Mesenchymal stem cell (in vitro differentiated cells and primary cell): ENCODE measurements around the gene LRP1B.
A peak's percentile ranks its signal among the peaks of the same experiment; 100 is the strongest.

Experiments
- DNase-seq: peaks from one replicate; pipeline ENCODE4 v3.0.0-alpha.2; 2013
- H2AFZ ChIP-seq: one replicate; pipeline ENCODE4 v1.6.1; 2013; ENCODE audit warnings: low read depth, mild to moderate bottlenecking, control low read depth, inconsistent platforms, low read length, moderate library complexity
- H2AK5ac ChIP-seq: 2 replicates; pipeline ENCODE4 v1.6.1; 2013; ENCODE audit warnings: low read length, moderate library complexity, mild to moderate bottlenecking, inconsistent platforms; ENCODE audit not compliant: severe bottlenecking
- H2BK120ac ChIP-seq: one replicate; pipeline ENCODE4 v1.6.1; 2013; ENCODE audit warnings: low read depth, mild to moderate bottlenecking, inconsistent platforms, low read length, moderate library complexity
- H2BK12ac ChIP-seq, 2 experiments: one replicate each; pipeline ENCODE4 v1.6.1; 2013; ENCODE audit warnings: inconsistent platforms in 2 of 2, low read length in 2 of 2, mild to moderate bottlenecking in 2 of 2, moderate library complexity in 2 of 2, control low read depth in 1 of 2
- H2BK15ac ChIP-seq: one replicate; pipeline ENCODE4 v1.6.1; 2013; ENCODE audit warnings: mild to moderate bottlenecking, low read depth, inconsistent platforms; ENCODE audit not compliant: poor library complexity, severe bottlenecking
- H2BK5ac ChIP-seq: 2 replicates; pipeline ENCODE4 v1.6.1; 2013; ENCODE audit warnings: low read depth, mild to moderate bottlenecking, low read length, control low read depth, inconsistent platforms; ENCODE audit not compliant: poor library complexity, severe bottlenecking
- H3K14ac ChIP-seq, 2 experiments: one replicate each; pipeline ENCODE4 v1.6.1; 2013; ENCODE audit warnings: inconsistent platforms in 2 of 2, low read length in 2 of 2, control low read depth in 1 of 2, mild to moderate bottlenecking in 1 of 2, moderate library complexity in 1 of 2
- H3K18ac ChIP-seq, 2 experiments: one replicate each; pipeline ENCODE4 v1.6.1; 2013; ENCODE audit warnings: inconsistent platforms in 2 of 2, low read length in 2 of 2, control low read depth in 1 of 2, low read depth in 1 of 2, mild to moderate bottlenecking in 1 of 2
- H3K23ac ChIP-seq, 2 experiments: one replicate each; pipeline ENCODE4 v1.6.1; 2013; ENCODE audit warnings: inconsistent platforms in 2 of 2, low read length in 2 of 2, mild to moderate bottlenecking in 2 of 2, moderate library complexity in 2 of 2, control low read depth in 1 of 2
- H3K27ac ChIP-seq: 2 replicates; pipeline ENCODE4 v1.5.1; 2013; ENCODE audit warnings: mild to moderate bottlenecking, moderate library complexity, low read length, control low read depth, inconsistent platforms; ENCODE audit not compliant: poor library complexity, severe bottlenecking
- H3K27me3 ChIP-seq, 2 experiments: 2 replicates each; pipeline versions ENCODE4 v1.6.1 to v1.7.0; 2013; ENCODE audit warnings: low read length in 2 of 2, mild to moderate bottlenecking in 2 of 2, moderate library complexity in 2 of 2, control low read depth in 1 of 2, inconsistent platforms in 1 of 2; ENCODE audit not compliant: control insufficient read depth in 1 of 2, insufficient read depth in 1 of 2
- H3K36me3 ChIP-seq, 2 experiments: 2 replicates each; pipeline versions ENCODE4 v1.6.1 to v1.7.0; 2013; ENCODE audit warnings: low read length in 2 of 2, control low read depth in 1 of 2, inconsistent platforms in 1 of 2, low read depth in 1 of 2, mild to moderate bottlenecking in 1 of 2; ENCODE audit not compliant: insufficient read depth in 2 of 2, control insufficient read depth in 1 of 2
- H3K4ac ChIP-seq, 2 experiments: one replicate each; pipeline ENCODE4 v1.6.1; 2013; ENCODE audit warnings: inconsistent platforms in 2 of 2, low read length in 2 of 2, mild to moderate bottlenecking in 2 of 2, moderate library complexity in 2 of 2, control low read depth in 1 of 2, low read depth in 1 of 2
- H3K4me1 ChIP-seq: 2 replicates; pipeline ENCODE4 v1.6.1; 2013; ENCODE audit warnings: low read depth, low read length, control low read depth; ENCODE audit not compliant: control insufficient read depth, insufficient read depth
- H3K4me2 ChIP-seq: 2 replicates; pipeline ENCODE4 v1.6.1; 2013; ENCODE audit warnings: low read length, mild to moderate bottlenecking, inconsistent platforms; ENCODE audit not compliant: poor library complexity, severe bottlenecking
- H3K4me3 ChIP-seq, 2 experiments: 2 replicates each; pipeline versions ENCODE4 v1.5.1 to v1.7.0; 2013; ENCODE audit warnings: low read length in 2 of 2, mild to moderate bottlenecking in 2 of 2, control low read depth in 1 of 2, low read depth in 1 of 2; ENCODE audit not compliant: insufficient read depth in 1 of 2
- H3K79me1 ChIP-seq: replicated peaks from 2 replicates; pipeline ENCODE4 v1.6.1; 2013; ENCODE audit warnings: mild to moderate bottlenecking, control low read depth, low read length, inconsistent platforms; ENCODE audit not compliant: poor library complexity, severe bottlenecking
- H3K9ac ChIP-seq: 2 replicates; pipeline ENCODE4 v1.7.0; 2013; ENCODE audit warnings: mild to moderate bottlenecking, low read length, moderate library complexity
- H3K9me3 ChIP-seq: 2 replicates; pipeline ENCODE4 v1.7.0; 2013; ENCODE audit warnings: mild to moderate bottlenecking, low read length; ENCODE audit not compliant: control insufficient read depth
- H4K8ac ChIP-seq: one replicate; pipeline ENCODE4 v1.6.1; 2013; ENCODE audit warnings: inconsistent platforms, mild to moderate bottlenecking, low read length, moderate library complexity
- H4K91ac ChIP-seq: one replicate; pipeline ENCODE4 v1.6.1; 2013; ENCODE audit warnings: mild to moderate bottlenecking, low read length, inconsistent platforms
- WGBS: methylation state at CpG from one replicate; pipeline ENCODE4 v1.1.7; 2013; ENCODE audit warnings: mixed read lengths; 5-methylcytosine and 5-hydroxymethylcytosine counted together

LRP1B gene

DNA sequence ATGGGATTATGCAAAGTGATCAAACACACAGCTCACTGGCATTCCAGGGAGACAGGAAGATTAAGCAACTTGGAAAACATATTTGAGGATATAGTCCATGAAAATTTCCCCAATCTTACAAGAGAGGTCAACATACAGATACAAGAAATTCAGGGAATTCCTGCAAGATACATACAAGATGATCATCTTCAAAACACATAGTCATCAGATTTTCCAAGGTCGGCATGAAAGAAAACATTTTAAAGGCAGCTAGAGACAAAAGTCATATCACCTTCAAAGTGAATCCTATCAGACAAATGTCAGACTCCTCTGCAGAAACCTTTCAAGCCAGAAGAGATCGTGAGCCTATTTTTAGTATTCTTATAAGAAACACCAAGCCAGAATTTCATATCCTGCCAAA lies 1188.5 kb downstream of the LRP1B start:
- Histone ChIP-seq H3K27me3 (no peaks in the 10 kb centered on the region), H4K91ac (no peak overlapping the region), H3K79me1 (no peaks in the 10 kb centered on the region), H2AK5ac (no peak overlapping the region), H3K27ac (no peak overlapping the region), H3K18ac (no peak overlapping the region), H3K4ac (no peak overlapping the region), H4K8ac (no peak overlapping the region), H3K4me2 (no peak overlapping the region), H2BK5ac (no peak overlapping the region), H3K9ac (no peak overlapping the region), H3K36me3 (no peaks in the 10 kb centered on the region), H2AFZ (no peak overlapping the region), H3K23ac (no peak overlapping the region), H2BK12ac (no peak overlapping the region), H3K4me1 (no peaks in the 10 kb centered on the region), H2BK15ac (no peak overlapping the region), H3K4me3 (no peak overlapping the region), H3K14ac (no peak overlapping the region), H2BK120ac (no peak overlapping the region), H3K9me3 (peaks cover 3% of the 10 kb centered on the region)
- DNase-seq: no peak
- 72% methylated on average over 2 of the region's 2 CpGs for WGBS

GRCh38 chr2:140929849-140930248 lies 1201.0 kb downstream of the LRP1B start:
- H3K23ac ChIP-seq: no peak overlapping the region
- H2BK120ac ChIP-seq: no peak overlapping the region
- H3K14ac ChIP-seq: no peak overlapping the region
- H3K27ac ChIP-seq: no peak overlapping the region
- no peak overlapping the region for H2BK5ac ChIP-seq
- no peaks in the 10 kb centered on the region for H3K36me3 ChIP-seq
- 87% methylated on average over 4 of the region's 5 CpGs for WGBS
- H3K4ac ChIP-seq: no peak overlapping the region
- peaks cover 1% of the 10 kb centered on the region for H3K9me3 ChIP-seq
- H4K91ac ChIP-seq: no peak overlapping the region
- H2AFZ ChIP-seq: no peak overlapping the region
- no peaks in the 10 kb centered on the region for H3K4me1 ChIP-seq
- H2BK15ac ChIP-seq: no peak overlapping the region
- H3K18ac ChIP-seq: no peak overlapping the region
- no peak overlapping the region for H3K9ac ChIP-seq
- no peak overlapping the region for H2AK5ac ChIP-seq
- H3K4me3 ChIP-seq: no peak overlapping the region
- no peak overlapping the region for H2BK12ac ChIP-seq
- H4K8ac ChIP-seq: no peak overlapping the region
- no peak for DNase-seq
- no peaks in the 10 kb centered on the region for H3K27me3 ChIP-seq
- no peak overlapping the region for H3K4me2 ChIP-seq
- no peaks in the 10 kb centered on the region for H3K79me1 ChIP-seq

DNA sequence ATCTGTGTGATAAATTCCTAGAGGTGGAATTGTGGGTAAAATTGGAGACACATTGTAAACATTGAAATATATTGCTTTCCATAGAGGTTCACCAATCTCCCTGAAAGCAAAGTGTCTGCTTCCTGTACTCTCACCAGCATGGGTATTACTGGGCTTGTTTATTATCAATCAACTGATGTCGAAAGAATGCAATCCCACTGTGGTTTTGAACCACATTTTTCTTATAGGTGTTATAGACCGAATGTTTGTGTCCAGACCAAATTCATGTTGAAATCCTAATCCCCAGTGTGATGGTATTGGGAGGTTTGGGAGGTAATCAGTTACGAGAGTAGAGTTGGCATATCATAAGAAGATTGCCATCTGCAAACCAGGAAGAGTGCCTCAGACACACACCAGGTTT lies 1212.4 kb downstream of the LRP1B start:
- Histone ChIP-seq H3K4ac (no peak overlapping the region), H3K18ac (no peak overlapping the region), H3K14ac (no peak overlapping the region), H3K4me2 (no peak overlapping the region), H3K4me3 (no peak overlapping the region), H3K23ac (no peak overlapping the region), H2AK5ac (no peak overlapping the region), H2AFZ (no peak overlapping the region), H3K9ac (no peak overlapping the region), H3K79me1 (no peaks in the 10 kb centered on the region), H2BK15ac (no peak overlapping the region), H3K27ac (no peak overlapping the region), H3K4me1 (no peaks in the 10 kb centered on the region), H2BK5ac (no peak overlapping the region), H3K27me3 (no peaks in the 10 kb centered on the region), H2BK120ac (no peak overlapping the region), H4K8ac (no peak overlapping the region), H3K36me3 (no peaks in the 10 kb centered on the region), H2BK12ac (no peak overlapping the region), H4K91ac (no peak overlapping the region), H3K9me3 (no peaks in the 10 kb centered on the region)
- WGBS: 17% methylated on average over 2 of the region's 3 CpGs
- DNase-seq: peak; percentile 70

GRCh38 chr2:140916410-140916809 lies 1214.4 kb downstream of the LRP1B start:
- H3K9me3 ChIP-seq: no peaks in the 10 kb centered on the region
- no peak overlapping the region for H3K4me3 ChIP-seq
- no peak overlapping the region for H4K91ac ChIP-seq
- H2BK12ac ChIP-seq: no peak overlapping the region
- H3K4ac ChIP-seq: no peak overlapping the region
- no peaks in the 10 kb centered on the region for H3K79me1 ChIP-seq
- no peak overlapping the region for H2BK120ac ChIP-seq
- no peaks in the 10 kb centered on the region for H3K36me3 ChIP-seq
- no peak overlapping the region for H3K9ac ChIP-seq
- H3K4me1 ChIP-seq: no peaks in the 10 kb centered on the region
- H3K27ac ChIP-seq: no peak overlapping the region
- H2AK5ac ChIP-seq: no peak overlapping the region
- H2BK15ac ChIP-seq: no peak overlapping the region
- no peak overlapping the region for H3K18ac ChIP-seq
- no peak for DNase-seq
- no peak overlapping the region for H2AFZ ChIP-seq
- no peaks in the 10 kb centered on the region for H3K27me3 ChIP-seq
- no peak overlapping the region for H2BK5ac ChIP-seq
- no peak overlapping the region for H3K14ac ChIP-seq
- no peak overlapping the region for H3K23ac ChIP-seq
- no peak overlapping the region for H3K4me2 ChIP-seq
- no peak overlapping the region for H4K8ac ChIP-seq
